Upper lobe of right lung (tissue), 1 donor: ENCODE measurements around the gene ANKRD11. TPM values are rescaled to one million over a fixed set of nuclear protein-coding genes. Genes with fewer than 3 reads are reported as not detected.

ENCODE experiments used
- ATAC-seq: fragments of 200-7000 bp; cut with Tn5 transposase; one replicate; pipeline ENCODE4 v1.9.1; 2020; ENCODE audit warnings: mild to moderate bottlenecking, moderate library complexity
- DNase-seq: peaks from one replicate; pipeline ENCODE4 v3.0.0-alpha.2; 2020
- H3K27ac ChIP-seq: fragments of 200-600 bp; one replicate; pipeline ENCODE4 v1.8.0; 2022
- H3K27me3 ChIP-seq: fragments of 200-600 bp; one replicate; pipeline ENCODE4 v1.8.0; 2022; ENCODE audit warnings: mild to moderate bottlenecking
- H3K36me3 ChIP-seq: fragments of 200-600 bp; one replicate; pipeline ENCODE4 v1.8.0; 2022
- H3K4me1 ChIP-seq: fragments of 200-600 bp; one replicate; pipeline ENCODE4 v1.8.0; 2022
- H3K4me3 ChIP-seq: fragments of 200-600 bp; one replicate; pipeline ENCODE4 v1.8.0; 2022; ENCODE audit warnings: mild to moderate bottlenecking
- H3K9me3 ChIP-seq: fragments of 200-600 bp; one replicate; pipeline ENCODE4 v1.8.0; 2022
- CTCF ChIP-seq: fragments of 200-600 bp; IDR thresholded peaks from one replicate; pipeline ENCODE4 v1.8.0; 2022; ENCODE audit warnings: antibody characterized with exemption
- intact Hi-C: fragments of 100-400 bp; cut with DNase I; formaldehyde crosslinking; loops from one replicate; pipeline ENCODE4 v1.11.0; 2022
- total RNA-seq: library from RNA; stranded (reverse); fragmentation: NEBNext Ultra II Directional; extraction: Animal tissue kit (Norgen Biotek cat#: 25700); gene quantifications from one replicate; pipeline ENCODE4 v1.2.1, GENCODE V29; 2021
- donor health status: DM: no; HTN: yes; CAD: no; lungs with severe emphysema.

The ANKRD11 gene
- total RNA-seq, 1 donor from 2014 or later, result 125 TPM

- H3K4me3 ChIP-seq, result no peak overlapping the region
- H3K36me3 ChIP-seq, result peaks cover 81% of the 10 kb centered on the region
- H3K9me3 ChIP-seq, result no peaks in the 10 kb centered on the region
- no peak overlapping the region for H3K27ac ChIP-seq
- no peaks in the 10 kb centered on the region for H3K4me1 ChIP-seq
- peak; percentile 62 for DNase-seq
- ATAC-seq, result no peak
- no peak for TF ChIP-seq CTCF
- intact Hi-C loops, result no loop called here
- no peaks in the 10 kb centered on the region for H3K27me3 ChIP-seq
Observed at GRCh38 chr16:89275837-89276720, 214.3 kb downstream of the ANKRD11 start.

- no peak for TF ChIP-seq CTCF
- no peaks in the 10 kb centered on the region for H3K27me3 ChIP-seq
- H3K27ac ChIP-seq, result no peak overlapping the region
- no peaks in the 10 kb centered on the region for H3K4me1 ChIP-seq
- H3K9me3 ChIP-seq, result no peaks in the 10 kb centered on the region
- ATAC-seq (no peak), DNase-seq (no peak)
- H3K36me3 ChIP-seq, result peaks cover 83% of the 10 kb centered on the region
- no peak overlapping the region for H3K4me3 ChIP-seq
- intact Hi-C loops, result no loop called here
Observed at GRCh38 chr16:89275284-89275584, 215.1 kb downstream of the ANKRD11 start.

GRCh38 chr16:89274561-89275283, 215.6 kb downstream of the ANKRD11 start:
- intact Hi-C loops, result no loop called here
- DNase-seq (peak; percentile 54), ATAC-seq (no peak)
- H3K9me3 ChIP-seq, result no peaks in the 10 kb centered on the region
- no peak for TF ChIP-seq CTCF
- no peak overlapping the region for H3K4me3 ChIP-seq
- peaks cover 87% of the 10 kb centered on the region for H3K36me3 ChIP-seq
- no peak overlapping the region for H3K27ac ChIP-seq
- no peaks in the 10 kb centered on the region for H3K27me3 ChIP-seq
- H3K4me1 ChIP-seq, result no peaks in the 10 kb centered on the region

GRCh38 chr16:89273741-89274472, 216.5 kb downstream of the ANKRD11 start:
- H3K27ac ChIP-seq, result no peak overlapping the region
- H3K4me1 ChIP-seq, result no peaks in the 10 kb centered on the region
- H3K36me3 ChIP-seq, result peaks cover 94% of the 10 kb centered on the region
- H3K4me3 ChIP-seq, result no peak overlapping the region
- no peak for DNase-seq
- intact Hi-C loops, result no loop called here
- TF ChIP-seq CTCF, result no peak
- no peaks in the 10 kb centered on the region for H3K27me3 ChIP-seq
- H3K9me3 ChIP-seq, result no peaks in the 10 kb centered on the region
- no peak for ATAC-seq

DNA sequence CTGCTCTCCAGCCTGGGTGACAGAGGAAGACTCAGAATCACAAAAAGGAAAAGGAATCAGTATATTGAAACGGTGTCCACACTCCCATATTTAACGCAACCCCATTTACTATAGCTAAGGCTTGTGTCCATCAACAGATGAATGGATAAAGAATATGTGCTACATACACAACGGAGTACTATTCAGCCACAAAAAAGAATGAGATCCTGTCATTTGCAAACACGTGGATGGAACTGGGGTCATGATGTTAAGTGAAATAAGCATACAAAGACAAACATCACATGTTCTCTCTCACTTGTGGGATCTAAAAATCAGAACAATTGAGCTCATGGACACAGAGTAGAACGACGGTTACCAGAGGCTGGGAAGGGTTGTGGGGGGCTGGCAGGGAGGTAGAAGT, 217.7 kb downstream of the ANKRD11 start:
- Histone ChIP-seq H3K36me3 (peaks cover 88% of the 10 kb centered on the region), H3K27me3 (no peaks in the 10 kb centered on the region), H3K4me1 (no peaks in the 10 kb centered on the region), H3K4me3 (no peak overlapping the region), H3K9me3 (no peaks in the 10 kb centered on the region), H3K27ac (no peak overlapping the region)
- intact Hi-C loops, result no loop called here
- TF ChIP-seq CTCF, result no peak
- DNase-seq, result no peak
- ATAC-seq, result no peak
